NCI-H2196 (cell line): ENCODE measurements around the gene KLHL29.

Experiments
- DNase-seq: peaks from one replicate; lab custom pipeline; 2025; ENCODE audit not compliant: unreplicated experiment; lab: John Stamatoyannopoulos, UW

KLHL29 gene

DNA sequence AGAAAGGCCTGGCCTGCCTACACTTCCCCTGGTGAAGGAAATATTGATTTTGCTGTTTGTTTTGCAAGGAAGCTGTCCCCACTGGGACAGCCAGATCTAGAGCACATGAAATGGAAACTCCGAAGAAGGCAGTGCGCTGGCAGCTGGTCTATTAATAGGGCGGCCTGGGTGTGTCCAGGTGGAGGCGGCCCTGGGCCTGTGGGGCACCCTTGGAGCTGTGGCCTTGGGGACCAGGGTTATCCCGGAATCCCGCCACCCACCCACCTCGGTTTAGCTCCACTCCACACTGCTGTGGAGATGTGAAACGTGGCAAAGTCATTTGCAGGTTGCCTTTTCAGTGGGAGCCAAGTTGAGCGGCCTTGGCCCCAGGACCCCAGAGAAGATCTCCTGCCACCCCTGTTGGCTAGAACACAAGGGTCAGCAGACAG, 204.3 kb downstream of the KLHL29 start:
- DNase-seq = no peak

DNA sequence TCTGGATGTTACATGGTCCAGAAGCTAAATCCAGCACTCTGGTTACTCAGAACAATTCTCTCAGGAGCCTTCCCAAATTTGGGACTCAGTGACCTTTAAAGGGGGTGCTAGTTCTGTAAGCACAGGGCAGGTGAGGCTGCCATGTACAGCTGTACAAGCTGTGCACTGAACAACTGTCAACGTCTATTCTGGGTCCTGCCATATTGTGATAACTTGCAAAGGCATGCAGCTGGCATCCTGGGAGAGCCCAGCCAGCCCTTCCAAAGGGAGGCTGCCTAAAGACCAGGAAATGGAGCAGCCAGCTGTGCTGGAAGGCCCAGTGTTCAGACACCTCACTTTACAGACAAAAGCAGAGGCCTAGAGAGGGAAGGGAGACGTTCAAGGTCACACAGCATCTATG, 204.8 kb downstream of the KLHL29 start:
- no peak for DNase-seq

DNA sequence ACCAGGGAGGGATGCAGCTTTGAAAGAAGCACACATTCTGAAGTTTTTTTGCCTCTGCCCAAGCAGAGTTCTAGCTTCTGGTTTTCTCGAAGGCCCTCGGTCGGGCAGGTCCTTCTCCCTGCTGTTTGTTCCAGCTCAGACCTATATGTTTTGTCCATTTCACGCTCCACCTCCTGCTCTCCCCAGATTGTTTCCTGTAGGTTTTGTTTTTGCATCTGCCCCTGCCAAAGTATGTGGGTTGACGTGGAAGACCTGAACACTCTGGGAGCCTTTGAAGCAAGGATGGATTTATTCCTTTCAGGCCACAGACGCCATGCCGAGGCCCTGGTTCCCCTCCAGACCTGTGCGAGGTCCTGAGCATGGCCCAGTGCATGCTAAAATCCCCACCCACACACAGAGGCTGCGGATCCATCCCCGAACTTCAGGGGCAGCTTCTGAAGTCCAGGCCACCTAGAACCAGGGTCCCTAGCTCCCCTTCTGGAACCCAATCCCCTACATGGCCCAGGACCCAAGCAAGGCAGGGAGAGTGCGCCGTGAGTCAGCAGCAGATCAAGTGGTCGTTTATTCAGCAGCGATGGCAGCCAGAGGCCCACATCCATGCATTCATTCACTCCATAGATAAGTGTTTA, 205.4 kb downstream of the KLHL29 start:
- no peak for DNase-seq

DNA sequence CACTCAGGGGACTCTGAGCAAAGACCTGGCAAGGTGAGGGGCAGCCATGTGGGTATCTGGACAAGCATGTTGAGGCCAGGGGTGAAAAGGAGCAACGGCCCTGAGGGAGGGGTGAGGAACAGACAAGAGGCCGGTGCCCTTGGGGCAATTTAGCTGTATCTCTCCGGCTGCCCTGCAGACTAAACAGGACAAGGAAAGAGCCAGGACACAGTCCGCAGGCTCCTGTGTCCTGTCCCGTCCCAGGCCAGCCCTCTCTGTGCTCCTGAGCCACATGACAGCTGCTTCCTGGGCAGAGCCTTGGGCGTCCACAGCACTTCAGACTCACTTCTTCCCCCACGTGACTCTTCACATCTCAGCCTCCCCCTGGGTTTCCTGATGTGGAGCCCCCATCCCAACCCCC, 206.1 kb downstream of the KLHL29 start:
- no peak for DNase-seq

DNA sequence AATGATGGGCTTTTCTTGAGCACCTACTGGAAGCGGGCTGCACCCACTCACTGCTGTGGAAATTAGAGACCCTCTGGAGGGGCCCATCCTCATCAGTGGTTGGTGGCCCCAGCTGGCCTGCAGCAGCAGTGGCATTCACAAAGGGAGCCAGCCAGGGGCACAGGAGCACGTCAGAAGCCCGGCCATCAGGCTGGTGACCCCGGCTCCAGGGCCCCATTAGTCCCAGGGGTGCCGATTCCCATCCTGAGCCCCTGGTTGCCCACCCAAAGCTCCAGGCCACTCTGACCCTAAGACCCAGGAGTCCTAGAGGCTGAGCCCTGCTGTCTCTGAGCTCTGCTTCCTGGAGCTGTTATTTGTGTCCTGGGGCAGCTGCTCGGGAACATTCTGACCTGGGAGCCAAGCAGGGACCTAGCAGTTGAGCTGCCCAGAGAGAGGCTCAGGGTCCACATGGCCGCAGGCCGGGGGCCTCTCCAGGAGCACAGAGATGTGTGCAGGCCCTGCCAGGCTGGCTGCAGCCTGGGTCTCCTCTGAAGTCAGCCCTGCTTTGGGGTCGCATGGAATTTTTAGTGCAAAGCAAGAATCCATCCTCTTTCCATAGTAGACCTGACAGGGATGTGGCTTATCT, 207.2 kb downstream of the KLHL29 start:
- DNase-seq = no peak

DNA sequence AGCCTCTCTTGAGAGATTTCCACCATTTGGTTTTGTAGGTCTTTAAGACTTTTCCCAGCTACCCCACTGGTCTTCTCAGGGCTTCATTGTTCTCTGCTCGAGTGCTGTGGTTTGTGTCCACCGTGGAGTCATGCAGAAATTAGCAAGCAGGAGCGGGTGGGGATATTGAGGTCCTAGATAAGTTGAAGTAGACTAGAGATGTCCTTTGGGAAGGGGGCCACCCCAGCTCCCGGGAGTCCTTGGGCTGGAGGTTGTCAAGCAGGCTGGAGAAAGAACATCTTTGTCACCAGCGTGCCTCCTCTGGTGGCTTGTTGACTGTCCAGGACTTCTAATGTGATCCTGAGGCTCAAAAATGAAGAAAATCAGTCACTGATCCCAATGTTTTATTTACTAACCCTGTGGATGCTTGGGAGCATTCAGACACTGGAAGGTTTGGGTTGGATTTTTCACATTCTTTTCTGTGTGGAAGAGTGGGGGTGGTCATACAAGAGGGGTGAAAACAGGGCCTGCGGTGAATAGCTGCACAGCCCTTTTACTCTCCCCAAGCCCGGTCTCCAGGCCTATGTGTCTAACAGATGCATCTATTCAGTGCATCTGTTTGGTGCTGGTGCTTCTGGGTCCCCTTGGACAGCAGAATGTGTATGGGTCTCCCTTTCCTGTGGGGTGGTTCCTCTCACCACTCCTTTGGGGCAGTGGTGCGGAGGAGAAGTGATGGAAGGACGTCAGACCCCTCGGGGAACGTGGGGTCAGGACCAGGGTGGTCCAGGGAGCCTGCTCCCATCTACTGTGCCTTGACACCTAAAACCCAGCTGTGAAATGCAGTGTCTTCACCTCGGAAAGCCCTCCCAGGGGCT, 208.1 kb downstream of the KLHL29 start:
- DNase-seq = no peak

DNA sequence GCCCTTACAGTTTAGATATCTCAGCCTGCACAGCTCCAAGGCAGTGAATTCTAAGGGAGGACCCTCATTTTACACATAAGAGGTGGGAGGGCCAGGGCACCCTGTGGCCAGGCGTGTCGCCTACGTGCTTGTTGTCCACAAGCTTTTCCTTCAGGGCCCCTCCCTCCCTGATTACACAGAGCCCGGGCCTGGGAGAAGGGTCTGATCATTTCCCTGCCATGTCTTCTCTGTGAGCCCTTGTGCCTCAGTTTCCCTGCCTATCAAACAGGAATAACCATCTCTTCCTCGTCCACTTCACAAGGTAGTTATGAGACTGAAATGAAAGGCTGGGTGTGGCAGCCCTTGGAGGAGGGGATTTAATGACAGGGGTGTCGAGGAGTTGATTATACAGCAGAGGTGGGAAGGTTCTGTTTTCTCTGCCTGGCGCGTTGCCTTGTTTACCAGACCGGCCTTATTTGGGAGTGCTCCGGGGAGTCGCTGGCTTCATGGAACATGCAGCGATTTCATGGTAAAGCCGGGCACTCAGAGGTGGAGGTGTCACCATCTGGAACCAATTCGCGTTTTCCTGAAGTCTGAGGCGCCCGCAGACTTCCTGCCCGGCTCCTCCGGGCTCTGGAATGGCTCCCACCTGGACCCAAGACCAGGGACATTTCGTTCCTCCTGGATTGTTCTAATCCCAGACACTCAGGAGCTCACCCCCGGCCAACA, 208.9 kb downstream of the KLHL29 start:
- no peak for DNase-seq

DNA sequence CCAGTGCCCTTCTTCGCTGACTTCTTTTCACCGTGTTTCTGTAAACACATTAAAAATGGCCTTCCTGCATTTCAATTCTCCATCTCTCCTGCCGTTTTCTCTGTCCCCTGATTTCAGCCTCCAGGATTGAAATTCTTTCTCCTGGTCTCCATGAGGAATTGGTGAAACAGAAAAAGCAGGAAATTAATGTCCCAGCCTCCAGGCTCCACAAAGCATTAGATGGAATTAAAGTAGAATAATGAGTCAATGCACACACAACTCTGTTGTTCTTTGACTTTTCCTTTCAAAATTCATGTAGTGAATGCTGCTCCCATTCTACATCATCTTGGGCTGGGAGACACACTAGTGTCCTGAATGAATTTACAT, 209.5 kb downstream of the KLHL29 start:
- no peak for DNase-seq

DNA sequence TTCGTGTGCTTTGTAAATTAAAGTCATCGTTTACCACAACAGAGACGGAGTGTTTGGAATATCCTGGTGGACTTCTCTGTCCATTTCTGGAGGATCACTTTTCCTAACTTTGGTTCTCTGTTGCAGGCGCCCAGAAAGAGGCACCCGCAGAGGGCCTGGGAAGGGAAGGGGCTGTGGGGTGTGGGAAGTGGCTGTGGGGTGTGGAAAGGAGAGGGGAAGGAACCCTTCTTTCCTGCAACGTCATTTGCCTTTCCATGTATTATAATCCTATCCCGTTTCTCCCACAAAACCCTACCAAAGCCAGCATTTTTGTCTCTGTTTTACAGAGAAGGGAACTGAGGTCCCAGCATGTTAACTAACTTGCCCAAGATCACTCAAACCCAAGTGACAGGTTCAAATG, 210.0 kb downstream of the KLHL29 start:
- no peak for DNase-seq

DNA sequence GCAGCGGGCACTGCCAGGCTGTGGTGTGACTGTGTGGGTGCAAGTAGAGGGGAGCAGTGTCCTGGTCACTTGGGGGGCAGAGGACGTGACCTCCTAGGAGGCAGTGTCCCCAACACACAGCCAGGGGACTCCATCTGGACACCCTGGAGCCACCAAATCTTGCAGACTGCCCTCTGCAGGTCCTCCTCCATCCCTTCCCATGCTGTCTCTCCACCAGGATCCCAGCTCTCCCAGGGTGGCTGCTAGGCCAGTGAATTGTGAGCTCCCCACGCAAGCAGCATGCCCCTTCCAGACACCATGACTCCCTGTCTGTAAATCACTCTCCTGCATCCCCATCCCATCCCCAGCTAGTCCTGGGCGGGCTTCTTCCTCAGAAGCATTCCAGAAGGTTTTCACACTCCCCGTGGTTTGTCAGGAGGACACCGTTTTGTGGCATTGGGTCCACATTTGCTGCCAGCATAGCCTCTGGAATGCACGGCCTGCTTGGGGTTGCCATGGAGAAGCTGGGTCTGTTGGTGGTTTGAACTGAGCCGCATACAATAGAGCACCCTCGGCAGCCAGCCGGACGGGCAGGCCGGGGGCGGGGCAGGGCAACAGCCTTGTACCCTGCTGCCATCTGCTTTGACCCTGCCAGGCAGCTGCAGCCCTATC, 210.7 kb downstream of the KLHL29 start:
- peak; percentile 63 for DNase-seq

DNA sequence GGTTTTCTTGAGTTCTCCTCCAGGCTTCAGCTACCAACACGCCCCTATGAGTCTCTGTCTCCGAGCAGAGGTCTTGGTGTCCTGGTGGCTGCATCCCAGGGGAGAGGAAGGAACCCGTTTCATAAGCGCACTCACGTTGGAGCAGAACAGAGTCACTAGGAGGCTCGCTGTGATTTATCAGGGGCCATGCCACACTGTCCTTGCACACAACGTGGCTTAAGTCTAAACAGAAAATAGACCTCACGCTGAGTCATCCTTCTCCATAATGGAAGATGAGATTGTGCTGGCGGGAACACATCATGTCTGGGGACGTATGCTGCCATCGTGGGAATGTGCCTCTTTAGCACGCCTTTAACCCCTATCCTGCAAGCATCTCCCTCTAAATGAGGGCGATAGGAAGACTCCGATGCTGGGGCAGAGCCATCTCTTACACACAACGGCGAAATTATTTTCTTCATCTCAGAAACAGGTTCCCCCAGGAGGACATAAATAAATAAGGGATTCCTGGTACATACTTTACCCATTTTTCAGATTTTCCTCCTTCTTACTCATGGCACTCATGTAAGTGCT, 211.4 kb downstream of the KLHL29 start:
- peak; percentile 49 for DNase-seq

DNA sequence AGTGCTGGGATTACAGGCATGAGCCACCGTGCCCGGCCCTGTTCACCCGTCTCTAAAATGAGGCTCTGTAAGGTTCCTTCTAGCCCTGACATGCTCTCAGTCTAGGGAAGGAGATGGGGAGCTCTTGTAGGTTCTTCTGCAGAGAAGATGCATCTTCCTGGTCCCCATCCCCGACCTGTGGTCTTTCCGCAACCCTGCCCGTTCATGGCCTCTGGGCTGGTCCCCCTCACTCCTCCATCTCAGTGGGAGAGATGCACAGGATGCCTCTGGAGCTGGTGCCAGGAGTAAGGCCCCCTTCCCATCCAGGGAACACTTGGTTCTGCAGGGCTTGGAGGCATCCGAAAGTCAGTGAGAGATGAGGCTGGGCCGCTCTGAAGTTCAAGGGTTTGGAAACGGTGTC, 212.7 kb downstream of the KLHL29 start:
- DNase-seq = no peak

DNA sequence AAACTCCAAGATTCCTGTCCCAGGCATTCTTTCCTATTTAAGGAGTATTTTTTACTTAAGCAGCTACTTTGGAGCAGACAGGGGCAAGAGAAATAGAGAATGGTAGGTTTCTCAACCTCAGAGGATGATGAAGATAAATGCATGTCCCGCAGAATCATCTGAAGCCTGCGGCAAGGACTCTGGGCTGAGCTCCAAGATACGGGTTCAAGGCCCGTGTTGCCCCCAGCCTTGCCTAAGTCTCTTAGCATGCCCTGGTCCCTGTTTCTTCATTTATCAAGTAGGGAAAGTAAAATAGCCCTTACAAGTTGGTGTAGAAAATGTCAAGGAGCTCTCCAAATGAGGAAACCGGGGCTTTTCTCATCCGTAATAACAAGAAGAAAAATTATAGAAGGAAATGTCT, 214.0 kb downstream of the KLHL29 start:
- no peak for DNase-seq

DNA sequence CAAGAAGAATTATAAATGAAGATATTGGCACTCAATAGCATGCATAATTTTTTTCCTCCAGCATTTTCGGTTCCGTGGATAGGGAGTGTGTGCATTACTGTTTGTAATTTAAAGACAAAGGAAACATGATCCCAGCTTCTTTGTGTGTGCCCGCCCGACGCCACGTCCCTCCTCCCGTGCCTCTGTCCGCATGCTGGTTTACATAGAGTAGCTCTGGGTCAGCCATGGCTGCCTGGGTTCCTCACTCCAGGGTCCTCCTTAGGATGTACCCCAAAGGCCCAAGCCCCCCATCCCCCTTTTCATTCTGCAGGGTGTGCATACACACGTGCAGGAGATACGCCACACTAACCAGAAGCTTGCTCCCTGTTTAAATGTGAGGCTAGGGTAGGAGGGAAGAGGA, 214.7 kb downstream of the KLHL29 start:
- peak; percentile 20 for DNase-seq

DNA sequence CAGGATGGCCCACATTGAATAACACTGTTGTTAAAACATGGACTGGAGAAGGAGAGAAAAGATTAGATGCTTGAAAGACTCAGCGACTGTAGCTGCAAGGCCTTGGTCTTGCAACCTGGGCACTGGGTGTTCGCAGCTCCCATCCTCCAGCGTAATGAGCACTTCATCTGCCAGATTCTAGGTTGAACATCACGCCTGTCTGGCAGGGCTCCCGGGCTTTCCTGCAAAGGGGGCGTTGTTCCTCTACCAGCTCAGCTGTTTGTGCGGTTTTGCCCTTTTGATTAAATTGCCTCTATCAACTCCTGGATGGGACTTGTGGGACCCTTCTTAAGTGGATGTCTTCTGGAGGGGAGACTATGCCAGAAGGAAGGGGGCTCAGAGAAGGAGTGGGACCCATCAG, 215.4 kb downstream of the KLHL29 start:
- DNase-seq = peak; percentile 3

DNA sequence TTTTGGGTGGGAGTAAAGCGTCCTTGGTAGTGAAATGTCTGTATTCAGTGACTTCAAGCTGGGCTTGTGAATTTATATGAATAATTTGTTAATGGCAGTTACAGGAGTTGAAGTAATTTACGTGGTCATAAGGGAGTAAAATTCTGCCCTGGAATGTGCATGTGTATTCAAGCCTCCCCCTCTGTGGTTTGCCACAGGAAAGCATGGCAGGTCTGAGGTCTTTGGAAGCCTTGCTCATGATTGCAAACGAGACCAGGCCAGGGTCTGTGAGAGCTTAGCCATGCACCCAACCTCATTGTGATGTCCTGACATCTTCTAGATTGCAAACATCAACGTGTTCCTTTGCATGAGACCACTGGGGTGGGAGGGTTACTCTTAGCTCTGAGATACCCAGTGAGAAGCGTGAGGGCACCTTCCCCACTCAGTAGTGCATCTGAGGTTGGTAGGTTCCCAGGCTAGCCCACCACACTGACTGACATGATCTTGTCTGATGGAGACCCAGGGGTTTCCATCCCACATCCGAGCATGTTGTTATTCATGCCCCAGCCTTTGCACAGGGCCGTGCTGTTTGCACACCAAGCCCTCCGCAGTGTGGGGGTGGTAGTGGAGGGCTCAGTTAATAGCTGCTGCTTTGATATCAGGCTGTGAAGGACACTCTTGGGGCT, 216.5 kb downstream of the KLHL29 start:
- DNase-seq = no peak

DNA sequence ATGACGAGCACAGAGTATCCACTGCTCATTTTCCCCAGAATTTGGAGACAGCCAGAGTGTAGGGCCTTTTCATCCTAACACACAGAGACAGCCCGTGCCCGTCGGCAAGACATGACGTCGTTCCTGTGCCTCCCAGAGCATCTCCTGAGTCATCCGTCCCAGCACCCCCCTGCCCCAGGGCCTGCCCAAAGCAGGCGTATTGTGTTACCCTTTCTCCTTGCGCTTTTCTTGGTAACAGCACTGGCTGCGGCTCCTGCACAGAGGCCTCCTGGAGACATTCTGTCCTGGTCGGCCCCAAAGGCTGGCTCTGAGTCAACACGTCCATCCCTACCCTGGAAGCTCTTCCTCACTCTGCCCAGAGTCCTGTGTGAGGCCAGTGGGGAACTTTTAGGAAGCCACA, 217.1 kb downstream of the KLHL29 start:
- DNase-seq = no peak

DNA sequence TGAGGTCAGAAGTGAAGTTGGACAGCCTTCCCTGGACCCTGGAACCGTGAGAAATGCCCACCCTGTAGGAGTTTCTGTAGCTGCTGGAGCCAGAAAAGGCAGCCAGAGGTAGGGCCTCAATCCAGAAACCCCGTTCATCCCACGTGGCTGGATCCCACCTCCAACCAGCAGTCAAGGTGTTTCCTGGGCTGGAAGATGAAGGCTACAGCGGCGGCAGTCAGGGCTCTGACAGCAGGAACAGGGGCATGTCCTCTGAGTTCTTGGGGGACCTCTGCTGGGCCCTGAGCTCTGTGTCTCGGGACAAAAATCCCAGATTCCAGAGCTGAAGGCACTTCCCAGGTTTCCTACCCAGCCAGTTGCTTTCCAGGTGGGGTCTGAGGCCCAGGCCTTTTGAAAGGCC, 218.2 kb downstream of the KLHL29 start:
- DNase-seq = no peak

DNA sequence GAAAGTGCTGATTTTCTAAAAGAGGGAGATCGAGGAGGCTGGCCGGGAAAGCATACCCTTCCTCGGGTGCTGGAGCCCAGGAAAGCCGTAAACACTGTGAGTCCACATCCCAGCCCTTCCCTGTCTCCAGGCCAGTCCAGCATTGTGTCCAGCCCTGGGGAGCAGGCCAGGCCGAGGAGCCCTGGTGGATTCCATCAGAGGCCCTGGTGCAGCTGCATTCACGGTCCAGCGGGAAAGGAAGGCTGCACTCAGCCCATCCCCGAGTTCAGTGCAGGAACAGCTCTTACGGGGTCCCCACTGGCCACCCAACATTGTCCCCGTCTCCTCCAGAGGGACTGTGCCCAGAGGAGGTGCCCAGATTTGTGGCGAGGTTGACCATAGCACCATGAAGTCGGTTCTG, 218.6 kb downstream of the KLHL29 start:
- no peak for DNase-seq

DNA sequence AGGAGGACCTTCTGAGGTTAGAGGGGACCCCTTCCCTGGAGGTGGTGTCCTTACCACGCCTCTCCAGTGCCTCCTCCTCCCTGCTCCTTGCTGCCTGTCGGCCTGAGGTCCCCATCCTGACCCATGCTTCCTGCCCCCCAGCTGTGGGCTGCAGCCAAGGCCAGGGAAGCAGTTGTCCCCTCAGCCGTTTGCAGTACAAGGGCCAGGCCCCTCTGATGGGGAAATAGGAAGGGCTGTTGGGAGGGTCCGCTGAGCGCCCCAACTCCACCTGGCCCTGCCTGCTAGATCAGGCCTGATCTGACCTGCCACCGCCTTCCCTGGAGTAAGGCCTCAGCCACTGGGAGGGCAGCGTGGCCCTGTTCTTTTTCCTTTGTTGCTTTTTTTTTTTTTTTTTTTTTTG, 219.8 kb downstream of the KLHL29 start:
- no peak for DNase-seq
